Endothelial cell (in vitro differentiated cells): ENCODE measurements around the gene SERPINA3. TPM values are rescaled to one million over a fixed set of nuclear protein-coding genes. Genes with fewer than 3 reads are reported as not detected.

Source experiments
- DNase-seq: peaks from one replicate; pipeline ENCODE4 v3.0.0; 2021; ENCODE audit warnings: low spot score
- H3K27ac Mint-ChIP-seq: one replicate; pipeline ENCODE4 v1.8.0; 2021; ENCODE audit warnings: mixed read lengths, inconsistent platforms; ENCODE audit not compliant: unreplicated experiment
- H3K27me3 Mint-ChIP-seq: one replicate; pipeline ENCODE4 v1.8.0; 2021; ENCODE audit warnings: mild to moderate bottlenecking, moderate library complexity, mixed read lengths, inconsistent platforms; ENCODE audit not compliant: unreplicated experiment
- H3K36me3 Mint-ChIP-seq: one replicate; pipeline ENCODE4 v1.8.0; 2021; ENCODE audit warnings: mild to moderate bottlenecking, low read depth, mixed read lengths, inconsistent platforms; ENCODE audit not compliant: unreplicated experiment
- H3K4me1 Mint-ChIP-seq: one replicate; pipeline ENCODE4 v1.8.0; 2021; ENCODE audit warnings: mild to moderate bottlenecking, mixed read lengths, inconsistent platforms; ENCODE audit not compliant: unreplicated experiment
- H3K4me3 Mint-ChIP-seq: one replicate; pipeline ENCODE4 v1.8.0; 2021; ENCODE audit warnings: mild to moderate bottlenecking, mixed read lengths, inconsistent platforms; ENCODE audit not compliant: unreplicated experiment
- H3K9me3 Mint-ChIP-seq: one replicate; pipeline ENCODE4 v1.8.0; 2021; ENCODE audit warnings: mixed read lengths, inconsistent platforms; ENCODE audit not compliant: unreplicated experiment
- total RNA-seq: library from RNA; stranded (reverse); fragmentation: NEBNext Ultra II Directional; extraction: Animal tissue kit (Norgen Biotek cat#: 25700); gene quantifications from one replicate; pipeline ENCODE4 v1.2.1, GENCODE V29; 2021; ENCODE audit not compliant: unreplicated experiment
- TF ChIP-seq, protein P1 (sequence below): fragments of 200-600 bp; sonication (generic); IDR thresholded peaks from one replicate; pipeline ENCODE4 v1.5.0; 2021; ENCODE audit warnings: antibody characterized with exemption; ENCODE audit not compliant: unreplicated experiment

Gene SERPINA3
- total RNA-seq, 1 donor from 2014 or later, result not detected

DNA sequence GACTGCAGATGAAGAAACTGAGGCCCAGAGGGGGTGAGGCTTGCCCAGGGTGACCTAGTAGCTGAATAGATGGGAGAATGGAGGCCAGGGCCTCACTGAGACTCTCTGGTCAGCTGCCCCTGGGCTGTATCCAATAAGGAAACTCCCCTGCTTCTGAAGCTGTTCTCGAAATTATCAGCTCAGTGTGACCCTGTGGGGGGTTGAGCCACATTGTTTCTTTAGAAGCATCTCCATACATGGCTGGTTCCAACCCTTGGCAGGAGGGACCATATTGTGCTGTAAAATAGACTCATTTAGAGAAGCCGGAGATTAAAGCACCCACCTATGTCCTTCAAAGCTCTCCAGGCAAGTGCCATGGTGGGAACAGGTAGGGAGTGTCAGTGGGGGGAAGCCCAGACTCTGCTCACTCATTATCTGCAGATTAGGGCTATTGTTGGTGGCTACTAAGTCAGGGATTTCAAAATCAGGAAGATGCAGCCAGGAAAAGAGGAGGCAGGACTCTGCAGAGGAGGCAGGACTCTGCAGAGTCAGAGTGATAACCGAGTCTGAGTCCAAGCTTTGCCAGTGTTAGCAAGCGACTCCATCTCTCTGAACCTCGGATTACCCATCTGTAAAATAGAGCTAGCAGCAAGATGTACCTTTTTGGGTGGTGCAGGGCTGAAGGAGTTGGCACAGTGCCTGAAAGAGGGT is 27.5 kb upstream of the SERPINA3 start:
- H3K36me3 Mint-ChIP-seq, result no peaks in the 10 kb centered on the region

DNA sequence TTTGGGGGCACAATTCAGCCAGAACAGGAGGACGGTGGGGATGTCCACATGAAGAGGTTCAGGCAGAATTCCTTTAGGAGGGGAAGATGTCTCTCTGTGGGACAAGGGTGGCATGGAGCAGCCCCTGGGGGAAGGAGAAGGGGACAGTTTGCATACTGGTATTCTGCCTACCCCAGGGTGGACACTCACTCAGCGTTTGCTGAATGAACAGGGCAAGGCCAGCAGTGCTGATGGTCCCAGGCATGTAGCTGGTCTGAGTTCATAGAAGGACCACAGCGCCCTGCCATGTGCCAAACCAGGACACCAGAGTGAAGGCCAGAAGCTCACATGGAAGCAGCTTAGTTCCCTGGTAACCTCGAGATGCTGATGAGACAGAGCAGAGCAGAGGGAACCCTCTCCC is 25.6 kb upstream of the SERPINA3 start:
- H3K36me3 Mint-ChIP-seq, result no peaks in the 10 kb centered on the region
- TF ChIP-seq, protein P1, sequence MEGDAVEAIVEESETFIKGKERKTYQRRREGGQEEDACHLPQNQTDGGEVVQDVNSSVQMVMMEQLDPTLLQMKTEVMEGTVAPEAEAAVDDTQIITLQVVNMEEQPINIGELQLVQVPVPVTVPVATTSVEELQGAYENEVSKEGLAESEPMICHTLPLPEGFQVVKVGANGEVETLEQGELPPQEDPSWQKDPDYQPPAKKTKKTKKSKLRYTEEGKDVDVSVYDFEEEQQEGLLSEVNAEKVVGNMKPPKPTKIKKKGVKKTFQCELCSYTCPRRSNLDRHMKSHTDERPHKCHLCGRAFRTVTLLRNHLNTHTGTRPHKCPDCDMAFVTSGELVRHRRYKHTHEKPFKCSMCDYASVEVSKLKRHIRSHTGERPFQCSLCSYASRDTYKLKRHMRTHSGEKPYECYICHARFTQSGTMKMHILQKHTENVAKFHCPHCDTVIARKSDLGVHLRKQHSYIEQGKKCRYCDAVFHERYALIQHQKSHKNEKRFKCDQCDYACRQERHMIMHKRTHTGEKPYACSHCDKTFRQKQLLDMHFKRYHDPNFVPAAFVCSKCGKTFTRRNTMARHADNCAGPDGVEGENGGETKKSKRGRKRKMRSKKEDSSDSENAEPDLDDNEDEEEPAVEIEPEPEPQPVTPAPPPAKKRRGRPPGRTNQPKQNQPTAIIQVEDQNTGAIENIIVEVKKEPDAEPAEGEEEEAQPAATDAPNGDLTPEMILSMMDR, result no peak
- H3K27ac Mint-ChIP-seq, result no peak overlapping the region
- peaks cover 13% of the 10 kb centered on the region for H3K27me3 Mint-ChIP-seq
- H3K9me3 Mint-ChIP-seq, result no peaks in the 10 kb centered on the region
- no peak for DNase-seq
- no peak overlapping the region for H3K4me3 Mint-ChIP-seq
- no peaks in the 10 kb centered on the region for H3K4me1 Mint-ChIP-seq

More for the DNA sequence above, 27.5 kb upstream of the SERPINA3 start:
- no peaks in the 10 kb centered on the region for H3K4me1 Mint-ChIP-seq
- TF ChIP-seq, protein P1, result no peak
- H3K9me3 Mint-ChIP-seq, result no peaks in the 10 kb centered on the region
- peaks cover 11% of the 10 kb centered on the region for H3K27me3 Mint-ChIP-seq
- no peak overlapping the region for H3K4me3 Mint-ChIP-seq
- H3K27ac Mint-ChIP-seq, result no peak overlapping the region
- DNase-seq, result no peak

GRCh38 chr14:94588311-94588710 is 23.9 kb upstream of the SERPINA3 start:
- Mint-ChIP-seq H3K27ac (no peak overlapping the region), H3K9me3 (no peaks in the 10 kb centered on the region), H3K4me1 (no peaks in the 10 kb centered on the region), H3K36me3 (no peaks in the 10 kb centered on the region), H3K4me3 (no peak overlapping the region), H3K27me3 (peaks cover 8% of the 10 kb centered on the region)
- no peak for DNase-seq
- TF ChIP-seq, protein P1, result no peak

- DNase-seq, result no peak
- Mint-ChIP-seq H3K4me3 (no peak overlapping the region), H3K36me3 (no peaks in the 10 kb centered on the region), H3K9me3 (no peaks in the 10 kb centered on the region), H3K27ac (no peak overlapping the region), H3K4me1 (no peaks in the 10 kb centered on the region), H3K27me3 (peaks cover 9% of the 10 kb centered on the region)
- TF ChIP-seq, protein P1, result no peak
Measured at GRCh38 chr14:94591073-94591472, 21.1 kb upstream of the SERPINA3 start.

- Mint-ChIP-seq H3K27me3 (peaks cover 9% of the 10 kb centered on the region), H3K36me3 (no peaks in the 10 kb centered on the region), H3K27ac (no peak overlapping the region), H3K4me3 (no peak overlapping the region), H3K9me3 (no peaks in the 10 kb centered on the region), H3K4me1 (no peaks in the 10 kb centered on the region)
- no peak for DNase-seq
- TF ChIP-seq, protein P1, result no peak
Measured at GRCh38 chr14:94591871-94592270, 20.3 kb upstream of the SERPINA3 start.
